ENCODE data around the gene NDE1.

GRCh38 chr16:15770107-15770506 lies 120.1 kb downstream of the NDE1 start:
- TF ChIP-seq CTCF (conservative IDR thresholded peaks at IDR 0.05; ENCODE audit: low read length): no peak
- no peak for TF ChIP-seq EZH2phosphoT487 (IDR thresholded peaks at IDR 0.05; ENCODE audit: borderline replicate concordance, low read depth, low read length)

Data from OCI-LY7 (cell line).